IPS DF 4.7 (cell line): Measurements from ENCODE around the gene MRPS11.
"Not testable (repeated sequence)": the region's sequence is repeated elsewhere in the genome, so short reads cannot be mapped to it uniquely, and the experiment has no call there.

Experiments used
- DNase-seq: peaks from one replicate; pipeline ENCODE4 v3.0.0-alpha.2; 2013; ENCODE audit warnings: low spot score; ENCODE audit errors: extremely low read depth

The MRPS11 gene

GRCh38 chr15:88489321-88489720 is 21.8 kb downstream of the MRPS11 start:
- DNase-seq, result no peak

GRCh38 chr15:88490036-88490435 is 22.5 kb downstream of the MRPS11 start:
- DNase-seq, result no peak

GRCh38 chr15:88491158-88491557 is 23.6 kb downstream of the MRPS11 start:
- DNase-seq, result no peak

GRCh38 chr15:88493844-88494243 is 26.3 kb downstream of the MRPS11 start:
- no peak for DNase-seq

GRCh38 chr15:88497109-88497765 is 29.7 kb downstream of the MRPS11 start:
- no peak for DNase-seq

GRCh38 chr15:88498996-88499395 is 31.5 kb downstream of the MRPS11 start:
- no peak for DNase-seq

GRCh38 chr15:88504445-88504844 is 36.9 kb downstream of the MRPS11 start:
- no peak for DNase-seq

GRCh38 chr15:88505721-88506120 is 38.2 kb downstream of the MRPS11 start:
- DNase-seq, result no peak

GRCh38 chr15:88506628-88507027 is 39.1 kb downstream of the MRPS11 start:
- no peak for DNase-seq

GRCh38 chr15:88509321-88509720 is 41.8 kb downstream of the MRPS11 start:
- DNase-seq, result no peak

- DNase-seq, result no peak
Observed at GRCh38 chr15:88509964-88510363, 42.5 kb downstream of the MRPS11 start.

- no peak for DNase-seq
Observed at GRCh38 chr15:88511161-88511560, 43.7 kb downstream of the MRPS11 start.

- no peak for DNase-seq
Observed at GRCh38 chr15:88512078-88512477, 44.6 kb downstream of the MRPS11 start.

GRCh38 chr15:88512601-88513000 is 45.1 kb downstream of the MRPS11 start:
- DNase-seq, result no peak

GRCh38 chr15:88513195-88513594 is 45.7 kb downstream of the MRPS11 start:
- DNase-seq, result no peak

GRCh38 chr15:88518903-88519302 is 51.4 kb downstream of the MRPS11 start:
- DNase-seq, result no peak

GRCh38 chr15:88524094-88524493 is 56.6 kb downstream of the MRPS11 start:
- DNase-seq, result not testable (repeated sequence)

GRCh38 chr15:88525418-88525817 is 57.9 kb downstream of the MRPS11 start:
- no peak for DNase-seq

- DNase-seq, result no peak
Observed at GRCh38 chr15:88526247-88526879, 58.9 kb downstream of the MRPS11 start.

- DNase-seq, result no peak
Observed at GRCh38 chr15:88529021-88529630, 61.6 kb downstream of the MRPS11 start.
